Fibroblast of skin of scalp (primary cell): ENCODE results near the gene C8A.
A peak's percentile ranks its signal among the peaks of the same experiment; 100 is the strongest.

Source experiments
- DNase-seq: peaks from one replicate; pipeline ENCODE4 v3.0.0-alpha.2; 2013

Gene C8A

DNA sequence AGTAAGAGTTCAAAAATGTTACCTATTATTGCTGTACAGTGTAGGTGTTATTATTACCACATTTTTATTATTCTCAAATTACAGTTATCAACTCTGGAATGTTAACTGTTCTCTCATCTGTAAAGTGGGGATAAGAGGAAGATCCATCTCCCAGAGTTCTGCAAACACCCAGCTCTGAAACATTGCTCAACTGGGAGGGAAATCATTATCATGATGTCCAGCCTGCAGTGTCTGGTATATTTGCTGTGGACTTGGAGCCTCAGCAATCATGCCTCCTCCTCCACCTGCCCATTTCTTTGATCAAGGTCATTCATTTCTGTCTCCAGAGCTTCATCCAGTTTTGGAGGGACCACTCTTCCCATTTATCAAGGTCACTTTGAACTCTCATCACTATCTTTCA, 39.4 kb downstream of the C8A start:
- DNase-seq: no peak

DNA sequence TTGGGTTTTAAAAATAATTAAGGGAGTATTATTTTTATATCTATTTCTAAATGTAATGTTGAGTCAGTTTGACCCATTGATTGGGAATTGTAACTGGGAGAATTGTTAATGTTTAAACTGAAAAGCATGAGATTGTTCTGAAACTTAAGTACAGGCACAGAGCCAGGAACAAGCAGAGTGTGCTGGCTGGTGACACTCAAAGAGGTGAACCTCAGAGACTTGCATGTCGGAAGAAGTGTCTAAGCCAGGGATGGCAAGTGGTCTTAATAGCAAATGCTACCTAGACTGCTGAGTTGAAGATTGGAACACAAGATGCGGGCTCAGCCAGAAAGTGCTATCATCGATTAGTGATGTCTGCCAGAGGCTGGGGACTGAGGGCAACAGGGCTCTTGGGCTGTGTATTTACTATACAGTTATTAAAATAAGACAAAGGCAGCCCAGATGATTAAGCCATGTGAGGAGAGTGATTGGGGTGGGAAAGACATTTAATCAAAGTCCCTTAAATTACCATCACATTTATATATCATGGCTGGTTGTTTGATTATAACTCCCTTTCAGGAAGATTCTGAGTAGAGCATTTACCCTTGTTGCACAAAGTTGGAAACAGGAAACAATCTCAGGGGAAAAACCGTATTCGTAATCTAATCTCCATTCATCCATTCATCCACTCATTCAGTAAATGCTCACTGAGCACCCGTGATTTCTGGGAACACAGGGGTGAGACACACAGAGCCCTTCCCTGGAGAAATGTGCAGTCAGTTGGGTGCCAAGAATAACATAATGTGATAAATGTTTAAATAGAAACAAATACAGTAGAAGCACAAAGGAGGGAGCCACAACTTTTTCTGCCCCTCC, 42.8 kb downstream of the C8A start:
- no peak for DNase-seq

DNA sequence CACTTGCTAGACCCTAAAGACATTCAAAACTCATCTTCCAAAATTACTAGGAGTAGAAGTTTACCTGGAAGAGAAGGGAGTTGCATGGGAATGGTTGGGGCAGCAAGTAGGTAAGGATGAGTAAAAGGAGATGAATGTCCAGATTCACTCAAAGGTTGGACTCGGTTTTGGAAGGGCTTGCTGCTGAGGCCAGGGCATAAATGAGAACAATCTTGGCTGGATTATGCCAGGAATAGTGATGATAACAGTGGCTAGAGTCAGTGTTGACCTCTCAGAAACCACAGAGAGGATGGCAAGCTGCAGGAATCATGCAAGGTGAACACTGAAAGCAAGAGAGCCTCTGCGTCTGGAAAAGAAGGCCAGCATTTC, 43.4 kb downstream of the C8A start:
- no peak for DNase-seq

DNA sequence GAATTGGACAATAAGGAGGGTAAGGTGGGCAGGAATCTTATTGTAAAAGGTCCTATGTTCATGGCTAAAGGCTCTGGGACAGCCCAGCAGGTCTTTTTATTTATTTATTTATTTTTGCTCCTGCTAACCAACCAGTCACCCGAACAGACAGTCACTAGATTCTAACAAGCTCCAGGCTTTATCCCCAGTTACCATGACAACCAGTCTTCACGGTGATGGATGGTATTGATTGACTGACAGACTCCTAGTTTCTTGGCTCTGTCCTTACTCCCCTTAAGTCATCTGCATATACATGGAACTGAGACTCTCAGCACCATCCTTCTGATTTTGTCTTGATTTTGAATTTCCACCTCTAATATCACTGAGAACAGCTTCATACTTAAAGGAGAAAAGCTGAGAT, 44.3 kb downstream of the C8A start:
- DNase-seq: no peak

- DNase-seq: no peak
These were observed 47.1 kb downstream of the C8A start for GRCh38 chr1:56901716-56902115.

GRCh38 chr1:56903778-56904177, 49.2 kb downstream of the C8A start:
- DNase-seq: no peak

DNA sequence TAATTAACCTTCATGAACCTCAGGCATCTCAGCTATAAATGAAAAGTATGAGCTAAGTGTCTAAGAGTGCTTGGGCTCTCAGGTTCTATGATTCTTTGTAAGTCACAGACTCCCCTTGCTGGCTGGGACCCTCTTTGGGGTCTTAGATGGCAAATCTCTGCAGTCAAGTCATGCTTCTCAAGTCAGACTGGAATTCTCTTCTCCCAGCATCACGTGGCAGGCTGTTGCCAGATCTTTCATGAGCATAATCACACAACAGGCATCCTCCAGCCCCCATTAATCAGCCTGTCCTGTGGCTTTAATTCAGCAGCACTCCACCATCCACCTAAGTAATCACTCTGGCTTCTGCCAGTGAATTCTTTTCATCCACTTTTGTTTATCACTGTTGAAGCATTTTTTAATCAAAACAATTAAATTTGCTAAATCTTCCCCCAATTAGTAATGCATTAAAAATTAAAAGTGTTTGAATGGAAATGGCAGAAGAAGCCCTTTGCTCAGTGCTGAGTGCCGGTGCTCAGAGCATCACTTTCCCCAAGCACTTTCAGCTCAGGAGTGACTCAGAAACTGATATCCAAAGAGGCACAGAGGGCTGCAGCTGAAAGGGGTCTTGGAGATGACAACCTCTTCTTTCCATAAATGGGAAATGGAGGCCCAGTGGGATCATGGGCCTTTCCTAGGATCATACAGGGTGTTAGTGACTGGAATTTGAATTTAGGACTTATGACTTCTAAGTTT, 50.2 kb downstream of the C8A start:
- peak; percentile 36 for DNase-seq

DNA sequence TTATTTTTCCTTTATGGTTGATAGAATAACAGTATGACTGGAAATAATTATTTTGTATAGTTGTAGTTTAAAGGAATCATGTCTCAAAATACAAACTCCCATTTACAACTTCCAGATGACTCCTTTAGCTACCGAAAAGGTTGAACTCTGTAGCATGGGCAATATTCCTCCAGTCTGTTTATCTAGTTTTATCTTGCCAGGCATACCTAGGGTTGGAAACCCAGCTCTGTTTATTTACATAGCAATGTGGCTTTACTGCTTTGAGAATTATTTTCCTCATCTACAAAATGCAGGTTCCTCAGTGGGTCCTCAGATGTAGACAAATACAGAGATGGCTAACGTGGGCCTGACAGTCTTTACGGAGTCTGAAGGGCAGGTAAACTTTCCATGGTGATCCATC, 51.1 kb downstream of the C8A start:
- DNase-seq: no peak

GRCh38 chr1:56908619-56909221, 54.1 kb downstream of the C8A start:
- peak; percentile 74 for DNase-seq

DNA sequence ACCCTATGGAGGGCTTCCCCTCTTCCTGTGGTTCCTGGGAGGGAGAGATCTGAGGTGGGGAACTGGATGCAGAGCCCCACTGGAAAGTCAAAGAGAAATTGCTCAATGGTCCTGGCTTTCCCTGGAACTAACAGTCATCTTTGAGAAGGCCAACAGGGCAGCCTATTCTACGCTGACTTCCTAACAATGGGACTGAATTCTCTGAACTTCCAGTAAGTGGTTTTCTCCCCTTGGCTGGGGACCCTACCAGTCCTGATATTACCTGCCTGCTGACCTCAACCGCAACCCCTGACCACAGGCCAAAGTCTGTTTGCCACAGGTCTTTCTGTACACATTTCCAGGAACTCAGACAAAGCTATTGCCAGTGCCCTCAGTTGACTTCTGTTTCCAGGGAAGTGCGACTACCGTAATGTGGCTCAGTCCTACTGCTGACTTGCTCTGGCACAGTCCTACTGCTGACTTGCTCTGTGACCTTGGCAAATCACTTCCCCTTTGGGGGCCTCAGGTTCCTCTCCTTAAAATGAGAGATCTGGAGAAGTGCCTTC, 55.9 kb downstream of the C8A start:
- no peak for DNase-seq

DNA sequence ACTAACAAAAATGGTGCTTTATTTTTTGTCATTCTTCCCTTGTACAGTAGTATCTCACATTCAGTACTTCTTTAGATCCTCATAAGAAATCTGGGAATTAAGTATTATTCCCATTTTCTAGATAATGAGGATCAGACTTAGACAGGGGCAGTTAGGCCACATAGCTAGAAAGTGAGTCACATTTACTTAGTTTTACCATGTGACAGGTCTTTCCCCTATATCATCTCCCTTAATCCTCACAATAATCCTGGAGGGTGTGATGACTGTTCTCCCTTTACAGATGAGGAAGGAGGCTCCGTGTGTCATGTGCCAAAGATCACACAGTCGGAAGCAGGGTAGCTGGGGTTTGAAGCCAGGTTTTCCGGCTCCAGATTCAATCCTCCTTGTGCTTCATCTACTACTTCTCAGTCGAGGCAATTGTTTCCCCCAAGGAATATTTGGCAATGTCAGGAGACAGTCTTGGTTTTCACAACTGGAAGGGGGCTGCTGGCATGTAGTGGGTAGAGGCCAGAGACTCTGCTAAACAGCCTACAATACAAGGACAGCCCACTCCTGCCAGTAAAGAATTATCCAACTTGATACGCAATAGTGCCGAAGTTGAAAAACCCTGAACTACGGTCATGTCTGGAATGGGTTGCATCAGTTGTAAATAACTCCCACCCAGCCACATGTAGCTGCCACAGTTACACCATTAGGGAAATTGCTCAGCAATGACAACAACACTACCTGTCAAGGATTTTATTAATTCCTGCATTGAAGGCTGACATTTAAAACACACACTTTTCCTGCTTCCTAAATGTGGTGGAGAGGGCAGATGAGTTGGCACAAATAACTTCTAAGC, 56.7 kb downstream of the C8A start:
- peak; percentile 72 for DNase-seq

- no peak for DNase-seq
These were observed 57.7 kb downstream of the C8A start for GRCh38 chr1:56912325-56912724.

DNA sequence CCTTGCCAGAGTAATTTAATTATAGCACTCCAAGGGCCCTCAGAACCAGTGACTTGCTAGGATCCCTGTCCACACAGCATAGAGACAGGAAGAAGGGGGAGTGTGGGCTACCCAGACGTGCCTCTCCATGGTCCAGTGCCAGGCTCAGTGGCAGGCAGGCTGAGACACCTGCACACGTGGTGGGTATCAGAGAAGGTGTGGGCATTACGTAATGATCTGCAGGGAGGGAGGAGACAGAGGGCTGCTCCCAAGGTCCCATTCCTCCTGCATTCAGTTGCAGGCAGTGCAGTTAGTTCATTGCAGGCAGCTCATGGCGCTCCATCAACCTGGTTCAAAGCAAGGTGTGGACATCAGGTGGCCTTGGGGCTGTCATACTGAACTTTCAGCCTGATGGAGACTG, 61.4 kb downstream of the C8A start:
- DNase-seq: no peak

GRCh38 chr1:56916630-56917029, 62.0 kb downstream of the C8A start:
- DNase-seq: no peak

GRCh38 chr1:56917356-56917755, 62.8 kb downstream of the C8A start:
- DNase-seq: no peak

- peak; percentile 44 for DNase-seq
These were observed 66.0 kb downstream of the C8A start for GRCh38 chr1:56920591-56921001.

- peak; percentile 23 for DNase-seq
These were observed 66.9 kb downstream of the C8A start for GRCh38 chr1:56921479-56921878.

DNA sequence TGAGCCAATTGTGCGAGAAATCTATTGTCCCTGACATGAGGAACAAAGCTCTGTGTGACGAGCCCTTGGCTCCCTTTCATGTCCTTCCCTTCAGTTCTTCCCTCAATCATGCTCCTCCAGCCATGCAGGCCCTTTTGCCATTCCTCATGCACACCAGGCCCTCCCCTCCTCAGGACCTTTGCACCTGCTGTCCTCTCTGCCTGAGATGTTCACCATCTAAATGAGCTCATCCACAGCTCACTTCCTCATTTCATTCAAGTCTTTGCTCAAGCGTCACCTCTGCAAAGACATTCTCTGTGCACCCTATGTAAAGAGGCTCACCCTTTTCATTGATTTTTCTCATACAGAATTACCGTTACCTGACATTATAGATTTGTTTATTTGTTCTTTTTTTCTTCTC, 67.5 kb downstream of the C8A start:
- no peak for DNase-seq

DNA sequence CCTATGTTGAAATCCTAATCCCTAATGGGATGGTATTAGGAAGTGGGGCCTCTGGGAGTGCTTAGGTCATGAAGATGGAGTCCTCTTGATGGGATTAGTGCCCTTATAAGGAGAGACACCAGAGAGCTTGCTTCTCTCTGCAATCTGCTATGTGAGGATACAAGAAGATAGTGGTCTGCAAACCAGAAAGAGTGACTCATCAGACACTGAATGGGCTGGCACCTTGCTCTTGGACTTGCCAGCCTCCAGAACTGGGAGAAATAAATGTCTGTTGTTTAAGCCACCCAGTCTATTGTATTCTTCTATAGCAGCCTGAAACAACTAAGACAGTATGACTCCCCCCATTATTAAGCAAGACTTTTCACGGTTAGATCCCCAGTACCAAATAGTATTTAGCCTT, 67.9 kb downstream of the C8A start:
- DNase-seq: no peak

DNA sequence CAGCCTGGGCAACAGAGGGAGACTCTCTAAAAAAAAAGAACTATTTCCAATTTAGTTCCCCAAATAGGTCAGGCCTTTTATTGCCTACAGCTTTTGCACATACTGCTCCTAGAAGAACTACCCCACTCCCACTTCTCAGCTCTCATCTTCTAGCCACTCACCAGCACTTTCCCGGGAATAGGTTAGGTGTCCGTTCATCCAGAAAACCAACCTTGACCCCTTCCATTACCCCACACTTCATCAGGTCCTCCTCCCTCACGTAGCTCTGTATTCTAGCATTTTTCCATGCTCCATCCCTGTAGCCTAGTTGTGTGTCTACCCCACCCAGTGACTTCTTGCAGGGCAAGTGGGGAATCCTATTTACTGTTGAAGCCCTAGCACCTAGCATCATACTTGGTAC, 68.6 kb downstream of the C8A start:
- no peak for DNase-seq

DNA sequence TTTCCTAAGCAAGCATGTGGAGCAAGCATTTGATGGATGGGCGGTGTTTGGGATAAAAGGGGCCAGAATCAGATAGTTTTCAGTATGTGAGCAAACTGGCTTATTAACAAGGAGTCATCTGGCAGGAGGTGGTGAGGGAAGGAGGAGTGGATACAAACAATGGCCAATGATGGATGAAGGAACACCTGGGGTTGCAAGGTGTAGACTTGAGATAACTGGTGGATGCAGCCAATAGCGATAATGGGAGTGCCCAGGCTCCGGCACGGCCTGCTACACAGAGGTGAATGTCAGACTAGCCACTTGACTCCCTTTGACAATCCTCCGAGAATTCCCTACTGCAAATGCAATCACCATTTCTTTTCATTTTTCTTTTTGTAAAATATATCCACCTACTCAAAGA, 69.5 kb downstream of the C8A start:
- DNase-seq: no peak

DNA sequence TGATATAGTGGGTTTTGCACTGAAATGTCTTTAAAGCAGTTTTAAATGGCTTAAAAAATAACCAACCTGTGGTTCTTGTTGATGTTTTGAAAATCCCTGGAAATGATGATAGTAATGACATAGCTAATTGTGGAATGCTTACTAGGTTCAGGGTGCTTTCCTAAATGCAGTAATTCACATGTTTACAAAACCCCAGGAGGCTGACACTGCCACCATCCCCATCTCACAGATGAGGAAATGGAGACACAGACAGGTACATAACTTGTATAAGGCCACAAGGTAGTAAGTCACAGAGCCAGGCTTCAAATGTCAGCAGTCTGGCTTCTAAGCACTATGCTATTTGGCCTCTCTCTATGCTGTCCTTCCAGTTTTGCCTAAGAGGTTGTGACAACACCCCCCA, 70.6 kb downstream of the C8A start:
- no peak for DNase-seq

DNA sequence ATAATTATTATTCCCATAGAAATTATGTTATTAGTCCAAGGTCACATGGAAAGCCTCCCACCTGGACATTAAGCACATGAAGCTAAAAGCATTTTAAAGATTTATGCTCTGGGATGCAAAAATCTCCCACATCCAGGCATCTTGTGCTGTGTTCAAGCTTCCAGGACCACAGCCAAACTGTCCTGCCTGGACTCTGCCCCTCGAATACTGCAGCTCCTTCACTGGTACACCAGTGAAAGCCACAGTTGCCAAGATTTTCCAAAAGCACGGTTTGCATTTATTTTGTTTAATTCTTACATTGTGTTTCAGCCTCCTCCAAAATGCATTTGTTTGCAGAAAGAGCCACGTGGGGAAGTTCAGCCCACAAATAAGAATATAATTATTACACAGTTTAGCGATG, 72.6 kb downstream of the C8A start:
- no peak for DNase-seq
